ENCODE measurements around the gene FRAS1.

- TF ChIP-seq CTCF (IDR thresholded peaks at IDR 0.05) = no peak
- TF ChIP-seq POLR2A (IDR thresholded peaks at IDR 0.05) = no peak
These were observed 235.7 kb downstream of the FRAS1 start for GRCh38 chr4:78292856-78293255.

Measured in right lobe of liver (tissue), 4 donors.